ENCODE data around the gene AGAP9. TPM values are rescaled to one million over a fixed set of nuclear protein-coding genes. Genes with fewer than 3 reads are reported as not detected.
"Not testable (repeated sequence)": the region's sequence is repeated elsewhere in the genome, so short reads cannot be mapped to it uniquely, and the experiment has no call there.

AGAP9 gene
- total RNA-seq, 1 experiment from 2014 or later = 7.4 TPM

- H3K79me2 ChIP-seq (ENCODE audit: insufficient read depth, low read length); RAD21 ChIA-PET (ENCODE audit: low non-redundant PET in 1 of 2, low total read pairs in 2 of 2, uncharacterized antibody in 2 of 2, unreplicated experiment in 2 of 2); H3K4me3 ChIP-seq (replicated peaks in 1 of 2; ENCODE audit: low read depth in 1 of 2, low read length in 2 of 2); H3K27me3 ChIP-seq (ENCODE audit: insufficient read depth, low read length); H2AFZ ChIP-seq (ENCODE audit: low read depth, low read length, poor library complexity, severe bottlenecking); H3K9ac ChIP-seq (ENCODE audit: low read length); POLR2A ChIA-PET; H3K4me1 ChIP-seq (ENCODE audit: control insufficient read depth in 1 of 2, insufficient read depth in 2 of 2, low read length in 2 of 2); BruUV-seq (replicated peaks); ATAC-seq; H3K9me3 ChIP-seq (ENCODE audit: control insufficient read depth in 1 of 2, insufficient read depth in 1 of 2, low read depth in 1 of 2, low read length in 2 of 2); DNase-seq (ENCODE audit: low read depth, low spot score); H3K9me2 ChIP-seq (ENCODE audit: insufficient read depth); H3K4me2 ChIP-seq (ENCODE audit: low read length); H3K27ac ChIP-seq (ENCODE audit: low read depth, low read length); CTCF ChIA-PET; intact Hi-C loops (cut with micrococcal nuclease); H3K36me3 ChIP-seq (ENCODE audit: control insufficient read depth in 1 of 2, insufficient read depth in 2 of 2, low read length in 2 of 2); H4K20me1 ChIP-seq (ENCODE audit: insufficient read depth): not testable (repeated sequence)
Measured at GRCh38 chr10:47502313-47502712, 21.1 kb downstream of the AGAP9 start.

- BruUV-seq (replicated peaks); H3K9me3 ChIP-seq (ENCODE audit: control insufficient read depth in 1 of 2, insufficient read depth in 1 of 2, low read depth in 1 of 2, low read length in 2 of 2); DNase-seq (ENCODE audit: low read depth, low spot score); H3K4me1 ChIP-seq (ENCODE audit: control insufficient read depth in 1 of 2, insufficient read depth in 2 of 2, low read length in 2 of 2); H4K20me1 ChIP-seq (ENCODE audit: insufficient read depth); H3K9ac ChIP-seq (ENCODE audit: low read length); CTCF ChIA-PET; H3K27me3 ChIP-seq (ENCODE audit: insufficient read depth, low read length); POLR2A ChIA-PET; H3K36me3 ChIP-seq (ENCODE audit: control insufficient read depth in 1 of 2, insufficient read depth in 2 of 2, low read length in 2 of 2); H2AFZ ChIP-seq (ENCODE audit: low read depth, low read length, poor library complexity, severe bottlenecking); intact Hi-C loops (cut with micrococcal nuclease); H3K4me2 ChIP-seq (ENCODE audit: low read length); ATAC-seq; H3K79me2 ChIP-seq (ENCODE audit: insufficient read depth, low read length); H3K9me2 ChIP-seq (ENCODE audit: insufficient read depth); RAD21 ChIA-PET (ENCODE audit: low non-redundant PET in 1 of 2, low total read pairs in 2 of 2, uncharacterized antibody in 2 of 2, unreplicated experiment in 2 of 2); H3K27ac ChIP-seq (ENCODE audit: low read depth, low read length); H3K4me3 ChIP-seq (replicated peaks in 1 of 2; ENCODE audit: low read depth in 1 of 2, low read length in 2 of 2): not testable (repeated sequence)
Measured at GRCh38 chr10:47494226-47494625, 29.2 kb downstream of the AGAP9 start.

GRCh38 chr10:47491600-47491999, 31.8 kb downstream of the AGAP9 start, which contains the start of gene FAM25G:
FAM25G (minus strand) TSS chr10:47491700; CDS start chr10:47491674, 26 bp downstream.
- DNase-seq (ENCODE audit: low read depth, low spot score); H3K27me3 ChIP-seq (ENCODE audit: insufficient read depth, low read length); CTCF ChIA-PET; H3K4me3 ChIP-seq (replicated peaks in 1 of 2; ENCODE audit: low read depth in 1 of 2, low read length in 2 of 2); H3K27ac ChIP-seq (ENCODE audit: low read depth, low read length); intact Hi-C loops (cut with micrococcal nuclease); H2AFZ ChIP-seq (ENCODE audit: low read depth, low read length, poor library complexity, severe bottlenecking); H3K79me2 ChIP-seq (ENCODE audit: insufficient read depth, low read length); H3K4me1 ChIP-seq (ENCODE audit: control insufficient read depth in 1 of 2, insufficient read depth in 2 of 2, low read length in 2 of 2); BruUV-seq (replicated peaks); RAD21 ChIA-PET (ENCODE audit: low non-redundant PET in 1 of 2, low total read pairs in 2 of 2, uncharacterized antibody in 2 of 2, unreplicated experiment in 2 of 2); ATAC-seq; H3K9ac ChIP-seq (ENCODE audit: low read length); H3K36me3 ChIP-seq (ENCODE audit: control insufficient read depth in 1 of 2, insufficient read depth in 2 of 2, low read length in 2 of 2); POLR2A ChIA-PET; H3K4me2 ChIP-seq (ENCODE audit: low read length); H3K9me2 ChIP-seq (ENCODE audit: insufficient read depth); H4K20me1 ChIP-seq (ENCODE audit: insufficient read depth); H3K9me3 ChIP-seq (ENCODE audit: control insufficient read depth in 1 of 2, insufficient read depth in 1 of 2, low read depth in 1 of 2, low read length in 2 of 2): not testable (repeated sequence)

GRCh38 chr10:47489630-47490029, 33.8 kb downstream of the AGAP9 start:
- H3K4me2 ChIP-seq (ENCODE audit: low read length); H3K27me3 ChIP-seq (ENCODE audit: insufficient read depth, low read length); intact Hi-C loops (cut with micrococcal nuclease); H3K4me3 ChIP-seq (replicated peaks in 1 of 2; ENCODE audit: low read depth in 1 of 2, low read length in 2 of 2); H3K9ac ChIP-seq (ENCODE audit: low read length); ATAC-seq; H3K79me2 ChIP-seq (ENCODE audit: insufficient read depth, low read length); DNase-seq (ENCODE audit: low read depth, low spot score); BruUV-seq (replicated peaks); H2AFZ ChIP-seq (ENCODE audit: low read depth, low read length, poor library complexity, severe bottlenecking); H3K9me3 ChIP-seq (ENCODE audit: control insufficient read depth in 1 of 2, insufficient read depth in 1 of 2, low read depth in 1 of 2, low read length in 2 of 2); RAD21 ChIA-PET (ENCODE audit: low non-redundant PET in 1 of 2, low total read pairs in 2 of 2, uncharacterized antibody in 2 of 2, unreplicated experiment in 2 of 2); H3K36me3 ChIP-seq (ENCODE audit: control insufficient read depth in 1 of 2, insufficient read depth in 2 of 2, low read length in 2 of 2); POLR2A ChIA-PET; H3K27ac ChIP-seq (ENCODE audit: low read depth, low read length); H3K4me1 ChIP-seq (ENCODE audit: control insufficient read depth in 1 of 2, insufficient read depth in 2 of 2, low read length in 2 of 2); H3K9me2 ChIP-seq (ENCODE audit: insufficient read depth); CTCF ChIA-PET; H4K20me1 ChIP-seq (ENCODE audit: insufficient read depth): not testable (repeated sequence)

GRCh38 chr10:47485943-47486342, 37.5 kb downstream of the AGAP9 start:
- H3K9ac ChIP-seq (ENCODE audit: low read length); CTCF ChIA-PET; RAD21 ChIA-PET (ENCODE audit: low non-redundant PET in 1 of 2, low total read pairs in 2 of 2, uncharacterized antibody in 2 of 2, unreplicated experiment in 2 of 2); intact Hi-C loops (cut with micrococcal nuclease); H3K4me1 ChIP-seq (ENCODE audit: control insufficient read depth in 1 of 2, insufficient read depth in 2 of 2, low read length in 2 of 2); H3K4me2 ChIP-seq (ENCODE audit: low read length); H4K20me1 ChIP-seq (ENCODE audit: insufficient read depth); H3K9me2 ChIP-seq (ENCODE audit: insufficient read depth); H3K36me3 ChIP-seq (ENCODE audit: control insufficient read depth in 1 of 2, insufficient read depth in 2 of 2, low read length in 2 of 2); H3K79me2 ChIP-seq (ENCODE audit: insufficient read depth, low read length); DNase-seq (ENCODE audit: low read depth, low spot score); H2AFZ ChIP-seq (ENCODE audit: low read depth, low read length, poor library complexity, severe bottlenecking); H3K27me3 ChIP-seq (ENCODE audit: insufficient read depth, low read length); H3K27ac ChIP-seq (ENCODE audit: low read depth, low read length); H3K9me3 ChIP-seq (ENCODE audit: control insufficient read depth in 1 of 2, insufficient read depth in 1 of 2, low read depth in 1 of 2, low read length in 2 of 2); ATAC-seq; H3K4me3 ChIP-seq (replicated peaks in 1 of 2; ENCODE audit: low read depth in 1 of 2, low read length in 2 of 2); POLR2A ChIA-PET; BruUV-seq (replicated peaks): not testable (repeated sequence)
